ENCODE results near the gene DNAJC30. TPM values are rescaled to one million over a fixed set of nuclear protein-coding genes. Genes with fewer than 3 reads are reported as not detected.
"Not testable (repeated sequence)": the region's sequence is repeated elsewhere in the genome, so short reads cannot be mapped to it uniquely, and the experiment has no call there.

DNAJC30 gene
- polyA plus RNA-seq (2012; ENCODE audit: missing spikeins): 6.2 TPM

DNA sequence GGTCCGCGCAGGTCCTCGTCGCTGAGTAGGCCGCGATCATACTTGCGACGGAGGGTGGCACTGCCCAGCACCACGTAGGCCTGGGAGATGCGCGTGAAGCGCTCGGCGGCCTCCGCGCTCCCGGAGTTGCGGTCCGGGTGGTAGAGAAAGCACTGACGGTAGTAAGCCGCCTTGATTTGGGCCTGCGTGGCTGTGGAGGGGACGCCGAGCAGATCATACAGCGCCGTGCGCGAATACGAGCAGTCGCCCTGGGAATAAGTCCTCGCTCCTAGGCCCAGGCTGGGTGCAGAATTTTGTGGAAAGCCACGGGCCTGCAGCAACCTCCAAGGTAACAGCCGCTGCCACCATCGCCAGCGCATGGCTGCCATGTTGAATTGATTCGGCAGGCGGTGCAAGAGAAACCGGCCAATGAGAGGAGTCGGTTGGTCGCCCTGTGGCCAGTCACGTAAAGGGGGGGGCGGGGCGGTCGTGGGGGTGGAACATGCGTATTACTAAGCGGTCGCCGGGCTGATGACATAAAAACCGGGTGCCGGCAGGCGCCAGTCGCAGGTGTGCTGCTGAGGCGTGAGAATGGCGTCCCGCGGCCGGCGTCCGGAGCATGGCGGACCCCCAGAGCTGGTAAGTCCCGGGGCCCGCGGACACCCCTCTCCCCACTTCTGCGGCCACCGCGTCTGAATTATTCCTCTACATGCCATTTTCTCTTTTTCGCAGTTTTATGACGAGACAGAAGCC is at the start of gene DNAJC30, which contains the start of gene BUD23:
Gene DNAJC30 (minus strand): TSS at position 398 of the 732 bp plus-strand sequence. CDS start 30 bp downstream, at position 368.
Gene BUD23 (plus strand): TSS at position 542 of the 732 bp plus-strand sequence. CDS start 29 bp downstream, at position 571.
- FAIRE-seq (peak; percentile 97), DNase-seq (ENCODE audit: insufficient read length) (peak; percentile 96)
- TF ChIP-seq TAF1 (IDR thresholded peaks at IDR 0.05; ENCODE audit: borderline replicate concordance, low read depth, low read length) (peak; percentile 88), POLR2AphosphoS5 (IDR thresholded peaks at IDR 0.05; ENCODE audit: low read depth, low read length) (peak; percentile 72), POLR2A (IDR thresholded peaks at IDR 0.05; ENCODE audit: low read depth, low read length) (peak; percentile 94)

GRCh38 chr7:73732397-73732796 is 49.1 kb upstream of the DNAJC30 start:
- TF ChIP-seq POLR2A (IDR thresholded peaks at IDR 0.05; ENCODE audit: low read depth, low read length) (no peak), POLR2AphosphoS5 (IDR thresholded peaks at IDR 0.05; ENCODE audit: low read depth, low read length) (no peak), TAF1 (IDR thresholded peaks at IDR 0.05; ENCODE audit: borderline replicate concordance, low read depth, low read length) (no peak)
- FAIRE-seq: no peak
- no peak for DNase-seq (ENCODE audit: insufficient read length)

GRCh38 chr7:73730485-73730884 is 47.2 kb upstream of the DNAJC30 start:
- DNase-seq (ENCODE audit: insufficient read length) (no peak), FAIRE-seq (no peak)
- TF ChIP-seq POLR2AphosphoS5 (IDR thresholded peaks at IDR 0.05; ENCODE audit: low read depth, low read length): no peak
- no peak for TF ChIP-seq POLR2A (IDR thresholded peaks at IDR 0.05; ENCODE audit: low read depth, low read length)
- TF ChIP-seq TAF1 (IDR thresholded peaks at IDR 0.05; ENCODE audit: borderline replicate concordance, low read depth, low read length): no peak

GRCh38 chr7:73728551-73728950 is 45.3 kb upstream of the DNAJC30 start:
- no peak for TF ChIP-seq POLR2AphosphoS5 (IDR thresholded peaks at IDR 0.05; ENCODE audit: low read depth, low read length)
- TF ChIP-seq POLR2A (IDR thresholded peaks at IDR 0.05; ENCODE audit: low read depth, low read length): no peak
- TF ChIP-seq TAF1 (IDR thresholded peaks at IDR 0.05; ENCODE audit: borderline replicate concordance, low read depth, low read length): no peak
- FAIRE-seq (no peak), DNase-seq (ENCODE audit: insufficient read length) (no peak)

- no peak for TF ChIP-seq POLR2AphosphoS5 (IDR thresholded peaks at IDR 0.05; ENCODE audit: low read depth, low read length)
- TF ChIP-seq TAF1 (IDR thresholded peaks at IDR 0.05; ENCODE audit: borderline replicate concordance, low read depth, low read length): no peak
- TF ChIP-seq POLR2A (IDR thresholded peaks at IDR 0.05; ENCODE audit: low read depth, low read length): no peak
- DNase-seq (ENCODE audit: insufficient read length): no peak
- FAIRE-seq: no peak
Measured at GRCh38 chr7:73727952-73728351, 44.7 kb upstream of the DNAJC30 start.

- DNase-seq (ENCODE audit: insufficient read length) (no peak), FAIRE-seq (no peak)
- TF ChIP-seq POLR2A (IDR thresholded peaks at IDR 0.05; ENCODE audit: low read depth, low read length) (no peak), POLR2AphosphoS5 (IDR thresholded peaks at IDR 0.05; ENCODE audit: low read depth, low read length) (no peak), TAF1 (IDR thresholded peaks at IDR 0.05; ENCODE audit: borderline replicate concordance, low read depth, low read length) (no peak)
Measured at GRCh38 chr7:73726083-73726466, 42.8 kb upstream of the DNAJC30 start.

- FAIRE-seq (no peak), DNase-seq (ENCODE audit: insufficient read length) (no peak)
- no peak for TF ChIP-seq POLR2A (IDR thresholded peaks at IDR 0.05; ENCODE audit: low read depth, low read length)
Measured at GRCh38 chr7:73723813-73724212, 40.6 kb upstream of the DNAJC30 start.

- FAIRE-seq (no peak), DNase-seq (ENCODE audit: insufficient read length) (no peak)
- TF ChIP-seq POLR2A (IDR thresholded peaks at IDR 0.05; ENCODE audit: low read depth, low read length): no peak
- TF ChIP-seq POLR2AphosphoS5 (IDR thresholded peaks at IDR 0.05; ENCODE audit: low read depth, low read length): no peak
- TF ChIP-seq TAF1 (IDR thresholded peaks at IDR 0.05; ENCODE audit: borderline replicate concordance, low read depth, low read length): no peak
Measured at GRCh38 chr7:73722785-73723184, 39.5 kb upstream of the DNAJC30 start.

DNA sequence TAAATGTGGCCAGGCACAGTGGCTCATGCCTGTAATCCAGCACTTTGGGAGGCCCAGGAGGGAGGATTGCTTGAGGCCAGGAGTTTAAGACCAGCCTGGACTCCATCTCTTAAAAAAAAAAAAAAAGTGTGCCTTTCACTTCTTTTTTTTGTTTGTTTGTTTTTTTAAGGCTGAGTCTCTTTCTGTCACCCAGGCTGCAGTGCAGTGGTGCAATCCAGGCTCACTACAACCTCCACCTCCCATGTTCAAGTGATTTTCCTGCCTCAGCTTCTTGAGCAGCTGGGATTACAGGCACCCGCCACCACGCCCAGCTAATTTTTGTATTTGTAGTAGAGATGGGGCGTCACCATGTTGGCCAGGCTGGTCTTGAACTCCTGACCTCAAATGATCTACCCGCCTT is 38.9 kb upstream of the DNAJC30 start:
- FAIRE-seq; DNase-seq (ENCODE audit: insufficient read length): not testable (repeated sequence)

- FAIRE-seq (no peak), DNase-seq (ENCODE audit: insufficient read length) (no peak)
- TF ChIP-seq POLR2AphosphoS5 (IDR thresholded peaks at IDR 0.05; ENCODE audit: low read depth, low read length): no peak
- no peak for TF ChIP-seq TAF1 (IDR thresholded peaks at IDR 0.05; ENCODE audit: borderline replicate concordance, low read depth, low read length)
- TF ChIP-seq POLR2A (IDR thresholded peaks at IDR 0.05; ENCODE audit: low read depth, low read length): no peak
Measured at GRCh38 chr7:73721377-73721817, 38.1 kb upstream of the DNAJC30 start.

DNA sequence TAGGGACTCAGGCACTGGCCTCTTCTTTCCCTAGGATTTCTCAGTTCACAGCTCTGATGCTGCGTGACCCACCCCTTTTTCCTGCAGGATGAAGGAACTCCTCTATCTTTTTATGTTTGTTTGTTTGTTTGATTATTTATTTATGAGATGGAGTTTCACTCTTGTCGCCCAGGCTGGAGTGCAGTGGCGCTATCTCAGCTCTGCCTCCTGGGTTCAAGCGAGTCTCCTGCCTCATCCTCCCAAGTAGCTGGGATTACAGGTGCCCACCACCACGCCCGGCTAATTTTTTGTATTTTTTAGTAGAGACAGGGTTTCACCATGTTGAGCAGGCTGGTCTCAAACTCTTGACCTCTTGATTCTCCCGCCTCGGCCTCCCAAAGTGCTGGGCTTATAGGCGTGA is 37.2 kb upstream of the DNAJC30 start:
- not testable (repeated sequence) for FAIRE-seq; DNase-seq (ENCODE audit: insufficient read length)

- DNase-seq (ENCODE audit: insufficient read length) (no peak), FAIRE-seq (no peak)
- no peak for TF ChIP-seq POLR2AphosphoS5 (IDR thresholded peaks at IDR 0.05; ENCODE audit: low read depth, low read length)
- no peak for TF ChIP-seq TAF1 (IDR thresholded peaks at IDR 0.05; ENCODE audit: borderline replicate concordance, low read depth, low read length)
- no peak for TF ChIP-seq POLR2A (IDR thresholded peaks at IDR 0.05; ENCODE audit: low read depth, low read length)
Measured at GRCh38 chr7:73719806-73720169, 36.5 kb upstream of the DNAJC30 start.
